GM18507 (cell line): ENCODE measurements around the gene SOCS6.
A peak's percentile ranks its signal among the peaks of the same experiment; 100 is the strongest.

Experiments
- DNase-seq: peaks from one replicate; pipeline ENCODE4 v3.0.0; 2011; ENCODE audit warnings: low read depth; ENCODE audit not compliant: insufficient read length; ENCODE audit errors: extremely low spot score
- FAIRE-seq: peaks from 2 replicates; lab custom pipeline; 2011; peaks lifted over from hg19 to GRCh38; lab: Jason Lieb, UNC

The SOCS6 gene

GRCh38 chr18:70287731-70288130 lies 1.1 kb upstream of the SOCS6 start:
- FAIRE-seq: no peak
- DNase-seq: no peak

- FAIRE-seq: no peak
- no peak for DNase-seq
Observed at GRCh38 chr18:70288171-70288850, 534 bp upstream of the SOCS6 start.

- DNase-seq: peak; percentile 18
- no peak for FAIRE-seq
Observed at GRCh38 chr18:70289351-70290312, 787 bp downstream of the SOCS6 start.

GRCh38 chr18:70290482-70291294 lies 1.8 kb downstream of the SOCS6 start:
- FAIRE-seq (no peak), DNase-seq (no peak)

GRCh38 chr18:70291295-70291574 lies 2.4 kb downstream of the SOCS6 start:
- DNase-seq (no peak), FAIRE-seq (no peak)

- DNase-seq (no peak), FAIRE-seq (no peak)
Observed at GRCh38 chr18:70292628-70293027, 3.8 kb downstream of the SOCS6 start.

GRCh38 chr18:70293166-70293565 lies 4.3 kb downstream of the SOCS6 start:
- DNase-seq (no peak), FAIRE-seq (no peak)

GRCh38 chr18:70294471-70295191 lies 5.8 kb downstream of the SOCS6 start:
- DNase-seq (no peak), FAIRE-seq (no peak)

- DNase-seq: no peak
- FAIRE-seq: no peak
Observed at GRCh38 chr18:70295192-70296188, 6.6 kb downstream of the SOCS6 start.

GRCh38 chr18:70296289-70296688 lies 7.4 kb downstream of the SOCS6 start:
- DNase-seq: no peak
- FAIRE-seq: no peak

GRCh38 chr18:70296781-70297180 lies 7.9 kb downstream of the SOCS6 start:
- FAIRE-seq: no peak
- no peak for DNase-seq

GRCh38 chr18:70299393-70299792 lies 10.5 kb downstream of the SOCS6 start:
- FAIRE-seq: no peak
- DNase-seq: no peak

- DNase-seq (no peak), FAIRE-seq (no peak)
Observed at GRCh38 chr18:70301667-70302066, 12.8 kb downstream of the SOCS6 start.

GRCh38 chr18:70308555-70309294 lies 19.9 kb downstream of the SOCS6 start:
- FAIRE-seq: no peak
- no peak for DNase-seq

- DNase-seq (no peak), FAIRE-seq (no peak)
Observed at GRCh38 chr18:70310560-70311320, 21.9 kb downstream of the SOCS6 start.

GRCh38 chr18:70311726-70312125 lies 22.9 kb downstream of the SOCS6 start:
- DNase-seq (no peak), FAIRE-seq (no peak)

GRCh38 chr18:70313640-70314039 lies 24.8 kb downstream of the SOCS6 start:
- no peak for FAIRE-seq
- DNase-seq: no peak
